ENCODE data around the gene RBM20.

DNA sequence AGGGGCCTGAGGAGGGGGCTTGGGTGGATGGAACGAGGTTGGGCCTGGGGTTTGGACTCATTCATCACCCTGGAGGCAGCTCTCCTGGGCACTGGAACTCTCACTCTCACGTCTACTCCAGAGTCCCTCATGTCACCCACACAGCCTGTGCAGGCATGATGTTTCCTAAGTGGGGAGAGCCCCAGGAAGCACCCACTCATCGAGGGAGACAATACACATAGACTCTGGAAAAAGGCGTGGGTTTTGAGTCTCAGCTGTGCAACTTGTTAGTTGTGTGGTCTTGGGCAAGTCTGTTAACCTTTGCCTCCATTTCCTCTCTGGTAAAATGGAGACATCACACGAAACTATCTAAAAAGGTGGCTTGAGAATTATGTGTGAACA, 25.9 kb upstream of the RBM20 start:
- TF ChIP-seq POLR2AphosphoS5 (IDR thresholded peaks at IDR 0.05) = no peak
- TF ChIP-seq, protein P1, sequence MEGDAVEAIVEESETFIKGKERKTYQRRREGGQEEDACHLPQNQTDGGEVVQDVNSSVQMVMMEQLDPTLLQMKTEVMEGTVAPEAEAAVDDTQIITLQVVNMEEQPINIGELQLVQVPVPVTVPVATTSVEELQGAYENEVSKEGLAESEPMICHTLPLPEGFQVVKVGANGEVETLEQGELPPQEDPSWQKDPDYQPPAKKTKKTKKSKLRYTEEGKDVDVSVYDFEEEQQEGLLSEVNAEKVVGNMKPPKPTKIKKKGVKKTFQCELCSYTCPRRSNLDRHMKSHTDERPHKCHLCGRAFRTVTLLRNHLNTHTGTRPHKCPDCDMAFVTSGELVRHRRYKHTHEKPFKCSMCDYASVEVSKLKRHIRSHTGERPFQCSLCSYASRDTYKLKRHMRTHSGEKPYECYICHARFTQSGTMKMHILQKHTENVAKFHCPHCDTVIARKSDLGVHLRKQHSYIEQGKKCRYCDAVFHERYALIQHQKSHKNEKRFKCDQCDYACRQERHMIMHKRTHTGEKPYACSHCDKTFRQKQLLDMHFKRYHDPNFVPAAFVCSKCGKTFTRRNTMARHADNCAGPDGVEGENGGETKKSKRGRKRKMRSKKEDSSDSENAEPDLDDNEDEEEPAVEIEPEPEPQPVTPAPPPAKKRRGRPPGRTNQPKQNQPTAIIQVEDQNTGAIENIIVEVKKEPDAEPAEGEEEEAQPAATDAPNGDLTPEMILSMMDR (IDR thresholded peaks at IDR 0.05) = no peak

Data from stomach (tissue), 4 donors.